Middle frontal gyrus (tissue), 1 donor: ENCODE data around the gene STK32B.

Experiments used
- DNase-seq: peaks from one replicate; pipeline ENCODE4 v3.0.0-alpha.2; 2015; ENCODE audit warnings: low spot score; ENCODE audit errors: extremely low spot score

Gene STK32B

GRCh38 chr4:5030221-5030620 is 21.1 kb upstream of the STK32B start:
- DNase-seq, result no peak

- no peak for DNase-seq
Observed at GRCh38 chr4:5030927-5031326, 20.4 kb upstream of the STK32B start.

- no peak for DNase-seq
Observed at GRCh38 chr4:5032813-5033212, 18.5 kb upstream of the STK32B start.

GRCh38 chr4:5033281-5033841 is 17.9 kb upstream of the STK32B start:
- DNase-seq, result no peak

GRCh38 chr4:5034206-5034605 is 17.1 kb upstream of the STK32B start:
- DNase-seq, result no peak

- no peak for DNase-seq
Observed at GRCh38 chr4:5036239-5036638, 15.0 kb upstream of the STK32B start.

GRCh38 chr4:5037553-5038551 is 13.4 kb upstream of the STK32B start:
- no peak for DNase-seq

- DNase-seq, result no peak
Observed at GRCh38 chr4:5039800-5040199, 11.5 kb upstream of the STK32B start.

- no peak for DNase-seq
Observed at GRCh38 chr4:5040856-5041620, 10.2 kb upstream of the STK32B start.

GRCh38 chr4:5041699-5042098 is 9.6 kb upstream of the STK32B start:
- DNase-seq, result no peak

GRCh38 chr4:5043579-5043978 is 7.7 kb upstream of the STK32B start:
- DNase-seq, result no peak

- DNase-seq, result no peak
Observed at GRCh38 chr4:5044341-5044740, 6.9 kb upstream of the STK32B start.

- DNase-seq, result no peak
Observed at GRCh38 chr4:5045097-5045496, 6.2 kb upstream of the STK32B start.

GRCh38 chr4:5048721-5049120 is 2.6 kb upstream of the STK32B start:
- DNase-seq, result no peak

- DNase-seq, result peak; percentile 71
Observed at GRCh38 chr4:5050520-5051277, 581 bp upstream of the STK32B start.

- DNase-seq, result no peak
Observed at GRCh38 chr4:5052204-5052702, 973 bp downstream of the STK32B start.

GRCh38 chr4:5052726-5053425 is 1.6 kb downstream of the STK32B start:
- no peak for DNase-seq

- no peak for DNase-seq
Observed at GRCh38 chr4:5054532-5054931, 3.3 kb downstream of the STK32B start.

- no peak for DNase-seq
Observed at GRCh38 chr4:5055411-5055810, 4.1 kb downstream of the STK32B start.

GRCh38 chr4:5066101-5066500 is 14.8 kb downstream of the STK32B start:
- no peak for DNase-seq
